Osteocyte (in vitro differentiated cells): ENCODE data around the gene DRD4. TPM values are rescaled to one million over a fixed set of nuclear protein-coding genes. Genes with fewer than 3 reads are reported as not detected.
"Not testable (repeated sequence)": the region's sequence is repeated elsewhere in the genome, so short reads cannot be mapped to it uniquely, and the experiment has no call there.

Experiments
- DNase-seq: peaks from one replicate; pipeline ENCODE4 v3.0.0; 2021; ENCODE audit warnings: mixed read lengths; ENCODE audit not compliant: unreplicated experiment; ENCODE audit errors: extremely low spot score
- H3K27ac Mint-ChIP-seq: one replicate; pipeline ENCODE4 v1.8.0; 2021; ENCODE audit warnings: mild to moderate bottlenecking, mixed read lengths; ENCODE audit not compliant: unreplicated experiment
- H3K27me3 Mint-ChIP-seq: one replicate; pipeline ENCODE4 v1.8.0; 2021; ENCODE audit warnings: mixed read lengths; ENCODE audit not compliant: unreplicated experiment
- H3K36me3 Mint-ChIP-seq: one replicate; pipeline ENCODE4 v1.8.0; 2021; ENCODE audit warnings: mixed read lengths; ENCODE audit not compliant: unreplicated experiment
- H3K4me1 Mint-ChIP-seq: one replicate; pipeline ENCODE4 v1.8.0; 2021; ENCODE audit warnings: mixed read lengths; ENCODE audit not compliant: unreplicated experiment
- H3K4me3 Mint-ChIP-seq: one replicate; pipeline ENCODE4 v1.8.0; 2021; ENCODE audit warnings: mild to moderate bottlenecking, moderate library complexity, mixed read lengths; ENCODE audit not compliant: unreplicated experiment
- H3K9me3 Mint-ChIP-seq: one replicate; pipeline ENCODE4 v1.8.0; 2021; ENCODE audit warnings: mixed read lengths; ENCODE audit not compliant: unreplicated experiment
- CTCF ChIP-seq: fragments of 200-600 bp; sonication (generic); IDR thresholded peaks from 2 replicates; pipeline ENCODE4 v1.5.0; 2021; ENCODE audit warnings: antibody characterized with exemption, mild to moderate bottlenecking, moderate library complexity
- total RNA-seq: library from RNA; stranded (reverse); gene quantifications from 2 replicates; pipeline ENCODE4 v1.2.1, GENCODE V29; 2021

DRD4 gene
- total RNA-seq, 1 donor from 2014 or later = 1.7 TPM

- H3K4me3 Mint-ChIP-seq = no peak overlapping the region
- peaks cover 38% of the 10 kb centered on the region for H3K4me1 Mint-ChIP-seq
- H3K27ac Mint-ChIP-seq = no peak overlapping the region
- DNase-seq = no peak
- no peak for TF ChIP-seq CTCF
- peaks cover 38% of the 10 kb centered on the region for H3K36me3 Mint-ChIP-seq
- H3K9me3 Mint-ChIP-seq = no peaks in the 10 kb centered on the region
- no peaks in the 10 kb centered on the region for H3K27me3 Mint-ChIP-seq
Observed at GRCh38 chr11:687751-688150, 50.7 kb downstream of the DRD4 start.

DNA sequence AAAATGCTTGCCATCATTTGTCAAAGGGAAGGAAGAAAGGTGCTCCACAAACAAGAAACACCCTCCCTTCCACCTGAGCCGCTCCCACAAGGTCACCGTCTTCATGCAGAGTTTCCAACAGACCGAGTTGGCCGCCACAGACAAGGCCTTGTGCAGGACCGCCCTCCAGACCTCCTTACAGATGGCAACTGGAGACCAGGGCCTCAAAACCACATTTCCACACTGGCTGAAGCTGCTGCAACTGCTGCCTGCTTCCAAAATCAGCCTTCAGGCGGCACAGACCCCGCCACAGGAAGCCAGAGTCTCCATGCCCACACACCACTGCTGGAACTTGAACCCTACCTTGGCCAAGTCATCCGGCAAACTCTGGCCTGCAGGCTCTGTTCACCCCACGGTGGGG is 51.6 kb downstream of the DRD4 start:
- Mint-ChIP-seq H3K27ac (peak overlapping the region; percentile 95), H3K36me3 (peaks cover 31% of the 10 kb centered on the region), H3K9me3 (no peaks in the 10 kb centered on the region), H3K27me3 (no peaks in the 10 kb centered on the region), H3K4me1 (peaks cover 47% of the 10 kb centered on the region), H3K4me3 (no peak overlapping the region)
- no peak for DNase-seq
- TF ChIP-seq CTCF = no peak

- Mint-ChIP-seq H3K27ac (peak overlapping the region; percentile 95), H3K36me3 (peaks cover 23% of the 10 kb centered on the region), H3K9me3 (no peaks in the 10 kb centered on the region), H3K27me3 (no peaks in the 10 kb centered on the region), H3K4me3 (peak overlapping the region; percentile 55), H3K4me1 (peaks cover 52% of the 10 kb centered on the region)
- no peak for TF ChIP-seq CTCF
- DNase-seq = no peak
Observed at GRCh38 chr11:689625-690024, 52.6 kb downstream of the DRD4 start.

- H3K36me3 Mint-ChIP-seq = peaks cover 21% of the 10 kb centered on the region
- H3K4me1 Mint-ChIP-seq = peaks cover 52% of the 10 kb centered on the region
- not testable (repeated sequence) for DNase-seq, H3K27me3 Mint-ChIP-seq, H3K4me3 Mint-ChIP-seq, H3K9me3 Mint-ChIP-seq
- H3K27ac Mint-ChIP-seq = peak overlapping the region; percentile 83
Observed at GRCh38 chr11:690244-690643, 53.2 kb downstream of the DRD4 start.

Other genes with a start within 250 kb of the DRD4 start
- 0.40 and 0.50 TPM in 2 replicates for gene PKP3, start 243.1 kb upstream of the DRD4 start, total RNA-seq
- gene SIGIRR, start 222.3 kb upstream of the DRD4 start, total RNA-seq = 27.0 and 28.0 TPM in 2 replicates
- not detected in 2 replicates for gene ANO9, start 195.3 kb upstream of the DRD4 start, total RNA-seq
- 55.3 and 56.1 TPM in 2 replicates for gene PTDSS2, start 187.0 kb upstream of the DRD4 start, total RNA-seq
- gene RNH1, start 130.0 kb upstream of the DRD4 start, total RNA-seq = 151 and 160 TPM in 2 replicates
- gene HRAS, start 101.7 kb upstream of the DRD4 start, total RNA-seq = 68.3 and 69.4 TPM in 2 replicates
- 3.2 and 3.7 TPM in 2 replicates for gene LRRC56, start 99.7 kb upstream of the DRD4 start, total RNA-seq
- gene LMNTD2, start 76.5 kb upstream of the DRD4 start, total RNA-seq = 6.0 and 6.4 TPM in 2 replicates
- gene RASSF7, start 76.3 kb upstream of the DRD4 start, total RNA-seq = 8.0 and 9.3 TPM in 2 replicates
- 31.5 TPM in 2 replicates for gene PHRF1, start 60.8 kb upstream of the DRD4 start, total RNA-seq
- 14.4 and 15.4 TPM in 2 replicates for gene IRF7, start 21.3 kb upstream of the DRD4 start, total RNA-seq
- gene CDHR5, start 12.3 kb upstream of the DRD4 start, total RNA-seq = not detected in 2 replicates
- gene SCT, start 10.1 kb upstream of the DRD4 start, total RNA-seq = not detected in 2 replicates
- gene DEAF1, start 58.0 kb downstream of the DRD4 start, total RNA-seq = 113 and 121 TPM in 2 replicates
- 43.9 and 45.2 TPM in 2 replicates for gene TMEM80, start 58.5 kb downstream of the DRD4 start, total RNA-seq
- gene EPS8L2, start 69.0 kb downstream of the DRD4 start, total RNA-seq = 32.4 and 39.3 TPM in 2 replicates
- gene TALDO1, start 110.2 kb downstream of the DRD4 start, total RNA-seq = 156 and 171 TPM in 2 replicates
- gene GATD1, start 140.2 kb downstream of the DRD4 start, total RNA-seq = 79.1 and 84.4 TPM in 2 replicates
- 0.21 and 0.27 TPM in 2 replicates for gene CEND1, start 152.8 kb downstream of the DRD4 start, total RNA-seq
- 18.7 and 19.7 TPM in 2 replicates for gene SLC25A22, start 161.0 kb downstream of the DRD4 start, total RNA-seq
- gene PIDD1, start 168.0 kb downstream of the DRD4 start, total RNA-seq = 13.4 and 15.6 TPM in 2 replicates
- 1,500 and 1,514 TPM in 2 replicates for gene RPLP2, start 172.7 kb downstream of the DRD4 start, total RNA-seq
- gene PNPLA2, start 181.6 kb downstream of the DRD4 start, total RNA-seq = 83.8 and 96.4 TPM in 2 replicates
- gene CRACR2B, start 190.7 kb downstream of the DRD4 start, total RNA-seq = 3.9 and 4.2 TPM in 2 replicates
- 377 and 379 TPM in 2 replicates for gene CD151, start 195.7 kb downstream of the DRD4 start, total RNA-seq
- 170 and 193 TPM in 2 replicates for gene POLR2L, start 205.3 kb downstream of the DRD4 start, total RNA-seq
- 163 and 175 TPM in 2 replicates for gene TSPAN4, start 205.6 kb downstream of the DRD4 start, total RNA-seq